NT2/D1 (cell line): ENCODE results near the gene LIMCH1.

Experiments used
- SUZ12 ChIP-seq: IDR thresholded peaks from 2 replicates; pipeline ENCODE4 v1.6.1; 2011; ENCODE audit not compliant: insufficient read length, insufficient read depth; ENCODE audit errors: extremely low read depth
- YY1 ChIP-seq: IDR thresholded peaks from 2 replicates; pipeline ENCODE4 v1.6.1; 2011; ENCODE audit not compliant: insufficient read length, insufficient read depth
- ZNF274 ChIP-seq: IDR thresholded peaks from 2 replicates; pipeline ENCODE4 v1.6.1; 2011; ENCODE audit warnings: mild to moderate bottlenecking, low read depth, low read length

DNA sequence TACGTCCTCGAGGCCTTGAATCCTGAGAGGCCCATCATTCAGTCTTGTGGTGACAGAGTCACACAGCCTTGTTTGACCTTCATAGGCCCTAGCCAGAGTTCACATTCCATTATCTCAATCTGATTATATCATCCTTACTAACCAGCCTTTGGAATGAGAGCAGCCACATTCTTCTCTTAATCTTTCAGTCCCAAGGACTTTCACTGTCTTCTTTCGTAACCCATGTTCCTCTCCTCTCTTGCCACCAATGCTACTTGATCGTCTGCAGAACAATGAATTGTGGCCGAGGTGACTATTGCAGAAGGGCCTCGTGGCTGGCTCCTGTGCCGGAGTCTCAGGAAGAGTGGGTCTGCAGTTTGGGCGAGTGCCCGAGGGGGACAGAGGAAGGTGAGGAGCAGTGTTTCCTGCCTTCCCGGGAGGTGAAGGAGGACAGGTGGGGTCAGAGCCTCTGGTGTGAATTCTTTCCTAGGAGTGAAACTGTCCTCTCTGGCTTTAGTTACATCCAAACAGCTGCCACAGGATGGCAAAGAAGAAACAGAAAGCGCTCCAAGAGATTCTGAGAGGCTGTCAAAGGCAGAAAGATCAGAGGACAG is 94.6 kb downstream of the LIMCH1 start:
- no peak for TF ChIP-seq YY1
- TF ChIP-seq SUZ12 = no peak
- TF ChIP-seq ZNF274 = no peak
